Neural cell (in vitro differentiated cells): ENCODE data around the gene PHF2. TPM values are rescaled to one million over a fixed set of nuclear protein-coding genes. Genes with fewer than 3 reads are reported as not detected.

Experiments
- H2AFZ ChIP-seq: fragments of 200-600, 300-800 bp; sonication (generic), shearing (Covaris generic); 2 replicates; pipeline ENCODE4 v1.6.0; 2014; ENCODE audit warnings: low read depth, mild to moderate bottlenecking, antibody characterized with exemption, low read length, moderate library complexity
- H3F3A ChIP-seq: fragments of 200-600 bp; shearing (Covaris generic); 2 replicates; pipeline ENCODE4 v1.6.1; 2016; ENCODE audit warnings: mild to moderate bottlenecking, moderate library complexity, mixed read lengths, antibody characterized with exemption, low read length; ENCODE audit not compliant: insufficient read depth, poor library complexity, severe bottlenecking
- H3K27ac ChIP-seq: fragments of 200-600, 300-800 bp; sonication (generic), shearing (Covaris generic); 2 replicates; pipeline ENCODE4 v1.5.1; 2014; ENCODE audit warnings: mild to moderate bottlenecking, low read length, moderate library complexity
- H3K27me3 ChIP-seq: fragments of 300-800, 200-600 bp; sonication (generic), shearing (Covaris generic); 2 replicates; pipeline ENCODE4 v1.6.0; 2014; ENCODE audit warnings: mild to moderate bottlenecking, low read depth, low read length, moderate library complexity; ENCODE audit not compliant: insufficient read depth
- H3K36me3 ChIP-seq: fragments of 300-800, 200-600 bp; sonication (generic), shearing (Covaris generic); 2 replicates; pipeline ENCODE4 v1.5.1; 2014; ENCODE audit warnings: mild to moderate bottlenecking, antibody characterized with exemption, low read length, moderate library complexity; ENCODE audit not compliant: insufficient read depth
- H3K4me2 ChIP-seq: fragments of 300-800, 200-600 bp; sonication (generic), shearing (Covaris generic); 2 replicates; pipeline ENCODE4 v1.6.0; 2014; ENCODE audit warnings: mild to moderate bottlenecking, low read length
- H3K4me3 ChIP-seq: fragments of 300-800, 200-600 bp; sonication (generic), shearing (Covaris generic); 2 replicates; pipeline ENCODE4 v1.5.1; 2014; ENCODE audit warnings: mild to moderate bottlenecking, low read length, moderate library complexity
- H3K79me2 ChIP-seq: fragments of 200-600 bp; shearing (Covaris generic); replicated peaks from 2 replicates; pipeline ENCODE4 v1.6.0; 2014; ENCODE audit warnings: mild to moderate bottlenecking, low read length, moderate library complexity; ENCODE audit not compliant: insufficient read depth
- H3K9ac ChIP-seq: fragments of 300-800, 200-600 bp; sonication (generic), shearing (Covaris generic); 2 replicates; pipeline ENCODE4 v1.6.1; 2016; ENCODE audit warnings: mild to moderate bottlenecking, low read length, mixed read lengths
- H3K9me2 ChIP-seq: fragments of 200-600 bp; shearing (Covaris generic); 2 replicates; pipeline ENCODE4 v1.6.1; 2016; ENCODE audit warnings: mild to moderate bottlenecking, low read length, mixed read lengths; ENCODE audit not compliant: insufficient read depth
- H3K9me3 ChIP-seq: fragments of 200-600, 300-800 bp; sonication (generic), shearing (Covaris generic); 2 replicates; pipeline ENCODE4 v1.6.1; 2016; ENCODE audit warnings: mild to moderate bottlenecking, mixed run types, low read length, moderate library complexity, mixed read lengths
- H4K20me1 ChIP-seq: fragments of 200-600 bp; shearing (Covaris generic); 2 replicates; pipeline ENCODE4 v1.6.1; 2016; ENCODE audit warnings: mild to moderate bottlenecking, mixed run types; ENCODE audit not compliant: insufficient read depth
- EP300 ChIP-seq: fragments of 450-650 bp; conservative IDR thresholded peaks from 2 replicates; pipeline ENCODE4 v1.6.1; 2014; ENCODE audit warnings: antibody characterized with exemption, mild to moderate bottlenecking, moderate library complexity; ENCODE audit not compliant: poor library complexity, severe bottlenecking
- EZH2 ChIP-seq: fragments of 200-600, 300-800 bp; shearing (Covaris generic), sonication (generic); IDR thresholded peaks from 2 replicates; pipeline ENCODE4 v1.6.1; 2014; ENCODE audit warnings: antibody characterized with exemption, low read length, borderline replicate concordance, mild to moderate bottlenecking; ENCODE audit not compliant: insufficient read depth, poor library complexity, severe bottlenecking
- MXI1 ChIP-seq: fragments of 450-650 bp; conservative IDR thresholded peaks from 2 replicates; pipeline ENCODE4 v1.6.1; 2014; ENCODE audit warnings: antibody characterized with exemption, mild to moderate bottlenecking; ENCODE audit not compliant: poor library complexity, severe bottlenecking
- POLR2AphosphoS5 ChIP-seq: IDR thresholded peaks from 2 replicates; pipeline ENCODE4 v1.6.1; 2012
- RAD21 ChIP-seq: fragments of 450-650 bp; conservative IDR thresholded peaks from 2 replicates; pipeline ENCODE4 v1.6.1; 2014; ENCODE audit warnings: antibody characterized with exemption, mild to moderate bottlenecking, moderate library complexity
- SMC3 ChIP-seq: fragments of 450-650 bp; conservative IDR thresholded peaks from 2 replicates; pipeline ENCODE4 v1.6.1; 2014; ENCODE audit warnings: antibody characterized with exemption, mild to moderate bottlenecking, moderate library complexity; ENCODE audit not compliant: poor library complexity
- TAF1 ChIP-seq: IDR thresholded peaks from 2 replicates; pipeline ENCODE4 v1.6.1; 2012; ENCODE audit warnings: low read depth
- polyA plus RNA-seq: library from polyadenylated mRNA; depleted of rRNA; stranded (reverse); fragments of >200 nt; gene quantifications from 2 replicates; pipeline ENCODE4 v1.2.3, GENCODE V29; 2014
- TF ChIP-seq, protein P1 (sequence below): IDR thresholded peaks from 2 replicates; pipeline ENCODE4 v1.6.1; 2012; ENCODE audit warnings: borderline replicate concordance
- TF ChIP-seq, protein P2 (sequence below): fragments of 450-650 bp; IDR thresholded peaks from 2 replicates; pipeline ENCODE4 v1.5.1; 2014; ENCODE audit warnings: antibody characterized with exemption, mild to moderate bottlenecking, moderate library complexity; ENCODE audit not compliant: poor library complexity, severe bottlenecking

PHF2 gene
- polyA plus RNA-seq, 1 donor from 2014 or later: 42.4 TPM

DNA sequence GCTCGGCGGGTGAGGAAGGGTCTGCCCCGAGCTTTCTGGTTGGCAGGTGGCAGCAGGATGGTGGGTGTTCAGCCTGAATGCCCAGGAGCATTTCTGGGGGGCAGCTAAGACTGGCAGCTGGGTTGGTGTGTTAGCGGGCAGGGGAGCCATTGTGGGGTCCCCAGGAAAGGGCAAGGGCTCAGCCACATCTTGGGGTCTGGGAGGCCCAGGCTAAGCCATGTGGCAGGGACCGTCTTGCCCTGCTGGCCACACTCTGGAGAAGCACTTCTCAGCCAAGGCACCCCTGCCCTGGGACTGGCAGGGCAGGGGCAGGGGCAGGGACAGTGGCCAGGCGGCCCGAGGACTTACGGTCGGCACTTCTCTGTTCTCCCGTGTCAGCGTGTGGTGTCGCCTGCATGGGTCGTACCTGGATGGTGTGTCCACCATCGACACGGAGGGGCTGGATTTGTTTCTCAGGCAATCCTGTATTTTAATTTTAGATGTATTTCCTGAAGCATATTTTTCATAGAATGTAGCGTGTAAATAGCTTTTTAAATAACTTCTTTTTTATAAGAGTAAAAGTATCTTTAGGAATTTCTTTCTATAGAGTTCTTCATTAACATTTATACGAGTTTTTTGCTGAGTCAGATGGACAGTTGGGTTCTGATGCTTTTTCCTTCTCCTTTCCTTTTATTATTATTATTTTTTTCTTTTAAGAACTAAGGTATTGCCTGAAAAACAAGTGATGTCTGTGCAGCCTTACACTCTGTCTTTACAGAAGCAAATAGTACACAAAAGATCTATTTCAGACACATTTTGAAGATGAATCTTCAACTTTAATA lies 102.0 kb downstream of the PHF2 start:
- Histone ChIP-seq H3K36me3 (peaks cover 14% of the 10 kb centered on the region), H3K9me3 (no peaks in the 10 kb centered on the region), H3K4me3 (no peak overlapping the region), H4K20me1 (no peaks in the 10 kb centered on the region), H3K4me2 (no peak overlapping the region), H2AFZ (no peak overlapping the region), H3K27me3 (no peaks in the 10 kb centered on the region), H3K9ac (no peak overlapping the region), H3K79me2 (no peaks in the 10 kb centered on the region), H3K9me2 (no peaks in the 10 kb centered on the region), H3K27ac (no peak overlapping the region), H3F3A (no peaks in the 10 kb centered on the region)
- no peak for TF ChIP-seq POLR2AphosphoS5
- TF ChIP-seq RAD21: no peak
- no peak for TF ChIP-seq EZH2
- TF ChIP-seq MXI1: no peak
- TF ChIP-seq EP300: no peak
- TF ChIP-seq SMC3: no peak
- TF ChIP-seq, protein P1, sequence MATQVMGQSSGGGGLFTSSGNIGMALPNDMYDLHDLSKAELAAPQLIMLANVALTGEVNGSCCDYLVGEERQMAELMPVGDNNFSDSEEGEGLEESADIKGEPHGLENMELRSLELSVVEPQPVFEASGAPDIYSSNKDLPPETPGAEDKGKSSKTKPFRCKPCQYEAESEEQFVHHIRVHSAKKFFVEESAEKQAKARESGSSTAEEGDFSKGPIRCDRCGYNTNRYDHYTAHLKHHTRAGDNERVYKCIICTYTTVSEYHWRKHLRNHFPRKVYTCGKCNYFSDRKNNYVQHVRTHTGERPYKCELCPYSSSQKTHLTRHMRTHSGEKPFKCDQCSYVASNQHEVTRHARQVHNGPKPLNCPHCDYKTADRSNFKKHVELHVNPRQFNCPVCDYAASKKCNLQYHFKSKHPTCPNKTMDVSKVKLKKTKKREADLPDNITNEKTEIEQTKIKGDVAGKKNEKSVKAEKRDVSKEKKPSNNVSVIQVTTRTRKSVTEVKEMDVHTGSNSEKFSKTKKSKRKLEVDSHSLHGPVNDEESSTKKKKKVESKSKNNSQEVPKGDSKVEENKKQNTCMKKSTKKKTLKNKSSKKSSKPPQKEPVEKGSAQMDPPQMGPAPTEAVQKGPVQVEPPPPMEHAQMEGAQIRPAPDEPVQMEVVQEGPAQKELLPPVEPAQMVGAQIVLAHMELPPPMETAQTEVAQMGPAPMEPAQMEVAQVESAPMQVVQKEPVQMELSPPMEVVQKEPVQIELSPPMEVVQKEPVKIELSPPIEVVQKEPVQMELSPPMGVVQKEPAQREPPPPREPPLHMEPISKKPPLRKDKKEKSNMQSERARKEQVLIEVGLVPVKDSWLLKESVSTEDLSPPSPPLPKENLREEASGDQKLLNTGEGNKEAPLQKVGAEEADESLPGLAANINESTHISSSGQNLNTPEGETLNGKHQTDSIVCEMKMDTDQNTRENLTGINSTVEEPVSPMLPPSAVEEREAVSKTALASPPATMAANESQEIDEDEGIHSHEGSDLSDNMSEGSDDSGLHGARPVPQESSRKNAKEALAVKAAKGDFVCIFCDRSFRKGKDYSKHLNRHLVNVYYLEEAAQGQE: no peak
- TF ChIP-seq, protein P2, sequence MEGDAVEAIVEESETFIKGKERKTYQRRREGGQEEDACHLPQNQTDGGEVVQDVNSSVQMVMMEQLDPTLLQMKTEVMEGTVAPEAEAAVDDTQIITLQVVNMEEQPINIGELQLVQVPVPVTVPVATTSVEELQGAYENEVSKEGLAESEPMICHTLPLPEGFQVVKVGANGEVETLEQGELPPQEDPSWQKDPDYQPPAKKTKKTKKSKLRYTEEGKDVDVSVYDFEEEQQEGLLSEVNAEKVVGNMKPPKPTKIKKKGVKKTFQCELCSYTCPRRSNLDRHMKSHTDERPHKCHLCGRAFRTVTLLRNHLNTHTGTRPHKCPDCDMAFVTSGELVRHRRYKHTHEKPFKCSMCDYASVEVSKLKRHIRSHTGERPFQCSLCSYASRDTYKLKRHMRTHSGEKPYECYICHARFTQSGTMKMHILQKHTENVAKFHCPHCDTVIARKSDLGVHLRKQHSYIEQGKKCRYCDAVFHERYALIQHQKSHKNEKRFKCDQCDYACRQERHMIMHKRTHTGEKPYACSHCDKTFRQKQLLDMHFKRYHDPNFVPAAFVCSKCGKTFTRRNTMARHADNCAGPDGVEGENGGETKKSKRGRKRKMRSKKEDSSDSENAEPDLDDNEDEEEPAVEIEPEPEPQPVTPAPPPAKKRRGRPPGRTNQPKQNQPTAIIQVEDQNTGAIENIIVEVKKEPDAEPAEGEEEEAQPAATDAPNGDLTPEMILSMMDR: no peak
- TF ChIP-seq TAF1: no peak

DNA sequence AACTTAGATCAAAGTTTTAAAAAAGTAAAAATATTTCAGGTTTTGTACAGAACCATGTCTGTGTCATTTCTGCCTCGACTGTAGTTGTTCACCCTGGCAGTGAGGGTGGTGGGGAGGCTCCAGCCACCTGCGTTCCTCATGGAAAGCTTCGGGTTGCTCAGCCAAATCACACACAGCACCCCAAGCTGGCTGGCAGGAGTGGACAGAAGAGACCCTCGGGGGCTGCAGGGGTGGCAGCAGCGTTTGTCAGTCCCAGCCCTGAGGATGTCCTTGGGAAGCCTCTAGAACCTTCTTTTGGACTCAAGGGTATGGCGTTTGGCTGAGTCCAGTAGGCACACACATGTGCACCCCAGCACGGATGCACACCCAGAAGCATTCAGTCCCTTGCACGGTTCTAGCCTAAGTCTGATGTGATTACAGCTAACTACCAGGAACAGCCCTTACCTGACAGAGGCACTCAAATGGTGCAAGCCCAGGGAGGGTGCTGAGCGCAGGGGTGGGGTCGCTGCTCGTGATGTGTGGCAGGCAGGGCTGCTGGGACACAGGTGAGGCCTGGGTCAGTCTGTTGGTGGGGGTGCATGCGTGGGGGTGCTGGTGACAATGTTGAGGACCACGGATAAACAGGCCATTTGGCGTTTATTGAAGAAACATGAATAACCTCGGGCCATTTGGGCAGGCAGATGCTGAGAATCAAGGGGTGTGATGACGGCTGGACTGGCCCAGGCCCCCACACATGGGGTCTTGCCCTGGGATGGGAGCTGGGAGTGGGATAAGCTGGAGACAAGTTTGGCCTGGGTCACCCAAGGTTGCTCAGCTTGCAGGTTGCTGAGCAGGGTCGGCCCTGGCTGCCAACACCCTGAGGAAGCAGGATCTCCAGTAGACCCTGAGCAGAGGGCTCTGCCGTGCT lies 103.4 kb downstream of the PHF2 start:
- peaks cover 14% of the 10 kb centered on the region for H3K36me3 ChIP-seq

More for the DNA sequence above, 103.4 kb downstream of the PHF2 start:
- Histone ChIP-seq H2AFZ (no peak overlapping the region), H3K9me2 (no peaks in the 10 kb centered on the region), H3K27me3 (no peaks in the 10 kb centered on the region), H4K20me1 (no peaks in the 10 kb centered on the region), H3K9me3 (no peaks in the 10 kb centered on the region), H3K9ac (no peak overlapping the region), H3K79me2 (no peaks in the 10 kb centered on the region), H3K4me3 (no peak overlapping the region), H3K4me2 (no peak overlapping the region), H3K27ac (no peak overlapping the region), H3F3A (no peaks in the 10 kb centered on the region)
- no peak for TF ChIP-seq POLR2AphosphoS5
- no peak for TF ChIP-seq RAD21
- TF ChIP-seq, protein P1: no peak
- no peak for TF ChIP-seq EZH2
- TF ChIP-seq SMC3: no peak
- no peak for TF ChIP-seq EP300
- TF ChIP-seq TAF1: no peak
- TF ChIP-seq MXI1: no peak
- TF ChIP-seq, protein P2: no peak
